ENCODE results near the gene MCF2L2. TPM values are rescaled to one million over a fixed set of nuclear protein-coding genes. Genes with fewer than 3 reads are reported as not detected.

Gene MCF2L2
- total and polyA plus RNA-seq, 7 donors = 0.99 to 5.0 (median 4.0) TPM; not detected in 1

DNA sequence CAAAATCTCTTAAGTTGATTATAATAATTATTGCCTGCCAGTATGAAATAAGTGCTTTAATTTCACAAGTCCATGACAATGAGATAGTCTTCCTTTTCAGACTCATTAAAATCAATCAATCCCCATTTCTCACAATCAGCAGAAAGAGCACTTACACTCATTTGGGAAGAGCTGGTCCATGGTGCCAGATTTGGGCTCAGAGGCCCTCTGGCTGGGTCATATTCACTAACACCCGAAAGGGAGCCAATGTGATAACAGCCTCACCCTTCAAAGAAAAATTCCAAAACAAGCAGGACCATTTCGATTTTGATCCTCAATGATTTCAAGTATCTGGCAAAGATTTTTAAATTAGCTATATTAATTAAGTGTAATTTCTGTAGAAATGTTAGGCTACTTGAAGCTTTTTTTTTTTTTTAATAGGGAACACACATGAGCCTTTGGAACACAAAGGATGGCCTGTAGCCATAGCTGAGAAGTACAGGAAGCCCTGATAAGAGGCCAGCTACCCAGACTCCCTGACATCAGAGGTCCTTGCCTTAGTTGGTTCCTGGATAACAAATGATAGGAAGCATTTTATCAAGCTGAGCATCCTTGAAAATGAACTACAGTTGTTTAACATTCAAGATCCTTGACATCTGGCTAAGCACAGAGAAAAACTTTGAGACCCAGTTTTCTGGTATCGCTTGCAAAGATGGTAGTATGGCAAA, 17.1 kb downstream of the MCF2L2 start:
- TF ChIP-seq, protein P1, sequence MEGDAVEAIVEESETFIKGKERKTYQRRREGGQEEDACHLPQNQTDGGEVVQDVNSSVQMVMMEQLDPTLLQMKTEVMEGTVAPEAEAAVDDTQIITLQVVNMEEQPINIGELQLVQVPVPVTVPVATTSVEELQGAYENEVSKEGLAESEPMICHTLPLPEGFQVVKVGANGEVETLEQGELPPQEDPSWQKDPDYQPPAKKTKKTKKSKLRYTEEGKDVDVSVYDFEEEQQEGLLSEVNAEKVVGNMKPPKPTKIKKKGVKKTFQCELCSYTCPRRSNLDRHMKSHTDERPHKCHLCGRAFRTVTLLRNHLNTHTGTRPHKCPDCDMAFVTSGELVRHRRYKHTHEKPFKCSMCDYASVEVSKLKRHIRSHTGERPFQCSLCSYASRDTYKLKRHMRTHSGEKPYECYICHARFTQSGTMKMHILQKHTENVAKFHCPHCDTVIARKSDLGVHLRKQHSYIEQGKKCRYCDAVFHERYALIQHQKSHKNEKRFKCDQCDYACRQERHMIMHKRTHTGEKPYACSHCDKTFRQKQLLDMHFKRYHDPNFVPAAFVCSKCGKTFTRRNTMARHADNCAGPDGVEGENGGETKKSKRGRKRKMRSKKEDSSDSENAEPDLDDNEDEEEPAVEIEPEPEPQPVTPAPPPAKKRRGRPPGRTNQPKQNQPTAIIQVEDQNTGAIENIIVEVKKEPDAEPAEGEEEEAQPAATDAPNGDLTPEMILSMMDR (IDR thresholded peaks at IDR 0.05) = no peak
- TF ChIP-seq EP300 (IDR thresholded peaks at IDR 0.05) = no peak
- no peak for TF ChIP-seq POLR2AphosphoS5 (IDR thresholded peaks at IDR 0.05)
- TF ChIP-seq POLR2A (IDR thresholded peaks at IDR 0.05) = no peak
- intact Hi-C loops (cut with DNase I) = no loop called here

DNA sequence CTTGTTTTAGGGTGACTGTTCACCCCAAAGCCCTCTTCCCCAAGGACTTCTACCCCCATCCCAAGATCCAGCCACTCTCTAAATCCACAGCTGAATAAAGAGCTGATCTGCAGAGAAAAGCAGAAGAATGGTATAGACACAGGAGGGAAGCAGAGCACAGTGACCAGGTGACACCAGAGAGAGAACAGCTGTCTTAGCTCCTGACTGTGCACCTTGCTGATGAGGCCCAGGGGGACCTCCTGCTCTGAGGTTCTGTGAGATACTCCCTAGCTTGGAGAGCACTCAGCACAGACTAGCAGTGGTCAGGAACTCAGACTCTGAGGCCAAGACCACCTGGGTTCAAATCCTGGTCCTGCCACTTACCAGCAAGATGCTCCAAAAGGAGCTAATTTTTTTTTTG, 17.7 kb downstream of the MCF2L2 start:
- intact Hi-C loops (cut with DNase I) = no loop called here
- no peaks in the 10 kb centered on the region for H3K9me3 ChIP-seq
- H3K4me3 ChIP-seq = no peak overlapping the region
- TF ChIP-seq, protein P1 (IDR thresholded peaks at IDR 0.05) = no peak
- TF ChIP-seq POLR2AphosphoS5 (IDR thresholded peaks at IDR 0.05) = no peak
- TF ChIP-seq POLR2A (IDR thresholded peaks at IDR 0.05) = no peak
- TF ChIP-seq EP300 (IDR thresholded peaks at IDR 0.05) = no peak
- no peaks in the 10 kb centered on the region for H3K4me1 ChIP-seq
- no peaks in the 10 kb centered on the region for H3K27me3 ChIP-seq
- no peaks in the 10 kb centered on the region for H3K36me3 ChIP-seq
- no peak overlapping the region for H3K27ac ChIP-seq
- DNase-seq = no peak

More for the DNA sequence above, 17.1 kb downstream of the MCF2L2 start:
- 92 to 94% methylated on average over 3 of the region's 3 CpGs for WGBS, 2 donors
- Histone ChIP-seq H3K27me3 (no peaks in the 10 kb centered on the region), H3K4me3 (no peak overlapping the region), H3K9me3 (no peaks in the 10 kb centered on the region), H3K27ac (no peak overlapping the region), H3K36me3 (no peaks in the 10 kb centered on the region), H3K4me1 (no peaks in the 10 kb centered on the region)
- no peak for DNase-seq

DNA sequence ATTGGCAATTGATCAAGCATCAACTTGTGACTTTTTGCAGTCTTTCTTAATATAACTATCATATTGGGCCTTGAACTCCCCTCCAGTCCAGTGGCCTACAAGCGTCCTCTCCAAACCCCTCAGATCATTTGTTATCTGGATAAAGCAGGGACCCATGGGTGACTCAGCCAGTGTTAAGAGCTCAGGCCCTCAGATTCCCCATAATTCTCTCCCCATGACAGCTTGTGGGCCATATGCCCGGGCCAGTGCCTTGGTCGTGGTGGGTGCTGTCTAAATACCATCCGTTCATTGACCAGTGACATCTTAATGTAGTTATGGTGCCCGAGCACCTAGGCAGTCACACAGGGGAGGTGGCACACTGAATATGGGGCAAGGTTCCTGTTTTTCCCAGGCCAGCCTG, 18.1 kb downstream of the MCF2L2 start:
- DNase-seq = no peak
- Histone ChIP-seq H3K4me3 (no peak overlapping the region), H3K27ac (no peak overlapping the region), H3K36me3 (no peaks in the 10 kb centered on the region), H3K9me3 (no peaks in the 10 kb centered on the region), H3K27me3 (no peaks in the 10 kb centered on the region), H3K4me1 (no peaks in the 10 kb centered on the region)
- intact Hi-C loops (cut with DNase I) = no loop called here
- WGBS, 2 donors = 87 to 90% methylated on average over 5 of the region's 5 CpGs
- TF ChIP-seq POLR2A (IDR thresholded peaks at IDR 0.05) = no peak
- TF ChIP-seq POLR2AphosphoS5 (IDR thresholded peaks at IDR 0.05) = no peak
- TF ChIP-seq, protein P1 (IDR thresholded peaks at IDR 0.05) = no peak
- no peak for TF ChIP-seq EP300 (IDR thresholded peaks at IDR 0.05)

DNA sequence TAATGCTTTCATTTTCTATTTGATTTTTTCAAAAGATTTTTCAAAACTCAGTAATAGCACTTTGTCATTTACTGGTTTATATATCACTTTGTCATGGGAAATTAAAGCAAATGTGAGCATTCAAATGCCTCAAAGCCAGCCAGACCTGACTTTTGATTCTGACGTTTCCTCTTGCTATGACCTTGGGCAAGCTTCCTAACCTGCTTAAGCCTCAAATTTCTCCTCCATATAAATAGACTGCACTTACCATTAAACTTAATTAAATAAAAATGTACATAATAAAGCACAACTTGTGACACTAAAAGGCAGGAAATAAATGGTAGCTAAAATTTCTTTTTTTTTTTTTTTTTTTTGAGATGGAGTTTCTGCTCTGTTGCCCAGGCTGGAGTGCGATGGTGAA, 19.2 kb downstream of the MCF2L2 start:
- Histone ChIP-seq H3K27ac (no peak overlapping the region), H3K36me3 (no peaks in the 10 kb centered on the region), H3K9me3 (no peaks in the 10 kb centered on the region), H3K27me3 (no peaks in the 10 kb centered on the region), H3K4me1 (no peaks in the 10 kb centered on the region), H3K4me3 (no peak overlapping the region)
- DNase-seq = no peak
- TF ChIP-seq POLR2A (IDR thresholded peaks at IDR 0.05) = no peak
- TF ChIP-seq, protein P1 (IDR thresholded peaks at IDR 0.05) = no peak
- no peak for TF ChIP-seq POLR2AphosphoS5 (IDR thresholded peaks at IDR 0.05)
- no peak for TF ChIP-seq EP300 (IDR thresholded peaks at IDR 0.05)
- intact Hi-C loops (cut with DNase I) = no loop called here
- 69 to 80% methylated on average over 2 of the region's 2 CpGs for WGBS, 2 donors

DNA sequence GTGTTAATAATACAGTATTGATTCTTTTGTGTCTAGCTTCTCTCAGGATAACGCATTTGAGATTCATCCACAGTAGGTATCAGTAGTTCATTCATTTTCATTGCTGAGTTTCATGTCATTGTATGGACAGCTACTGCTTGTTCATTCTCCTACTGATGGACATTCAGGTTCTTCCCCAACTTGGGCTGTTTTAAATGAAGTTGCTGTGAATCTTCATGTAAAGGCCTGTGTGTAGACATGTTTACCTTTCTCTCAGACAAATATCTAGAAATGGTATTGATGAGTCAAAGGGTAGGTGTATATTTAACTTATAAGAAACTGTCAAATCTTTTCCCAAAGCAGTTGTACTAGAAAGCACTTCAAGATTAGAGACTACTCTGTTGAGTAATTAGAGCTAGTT, 26.7 kb downstream of the MCF2L2 start:
- DNase-seq = no peak
- Histone ChIP-seq H3K27me3 (no peaks in the 10 kb centered on the region), H3K9me3 (no peaks in the 10 kb centered on the region), H3K4me3 (no peak overlapping the region), H3K36me3 (no peaks in the 10 kb centered on the region), H3K4me1 (no peaks in the 10 kb centered on the region), H3K27ac (no peak overlapping the region)
- intact Hi-C loops (cut with DNase I) = no loop called here
- 87 to 93% methylated on average over 1 of the region's 1 CpG for WGBS, 2 donors
- TF ChIP-seq EP300 (IDR thresholded peaks at IDR 0.05) = no peak
- TF ChIP-seq, protein P1 (IDR thresholded peaks at IDR 0.05) = no peak
- TF ChIP-seq POLR2A (IDR thresholded peaks at IDR 0.05) = no peak
- TF ChIP-seq POLR2AphosphoS5 (IDR thresholded peaks at IDR 0.05) = no peak
